ENCODE data around the gene GCSH. TPM values are rescaled to one million over a fixed set of nuclear protein-coding genes. Genes with fewer than 3 reads are reported as not detected.

The GCSH gene
- total and polyA plus RNA-seq, 2 of the 13 experiments (the other 11 are each of a cell fraction or from before 2014, with no cell fraction given): 35.9 to 103 TPM

DNA sequence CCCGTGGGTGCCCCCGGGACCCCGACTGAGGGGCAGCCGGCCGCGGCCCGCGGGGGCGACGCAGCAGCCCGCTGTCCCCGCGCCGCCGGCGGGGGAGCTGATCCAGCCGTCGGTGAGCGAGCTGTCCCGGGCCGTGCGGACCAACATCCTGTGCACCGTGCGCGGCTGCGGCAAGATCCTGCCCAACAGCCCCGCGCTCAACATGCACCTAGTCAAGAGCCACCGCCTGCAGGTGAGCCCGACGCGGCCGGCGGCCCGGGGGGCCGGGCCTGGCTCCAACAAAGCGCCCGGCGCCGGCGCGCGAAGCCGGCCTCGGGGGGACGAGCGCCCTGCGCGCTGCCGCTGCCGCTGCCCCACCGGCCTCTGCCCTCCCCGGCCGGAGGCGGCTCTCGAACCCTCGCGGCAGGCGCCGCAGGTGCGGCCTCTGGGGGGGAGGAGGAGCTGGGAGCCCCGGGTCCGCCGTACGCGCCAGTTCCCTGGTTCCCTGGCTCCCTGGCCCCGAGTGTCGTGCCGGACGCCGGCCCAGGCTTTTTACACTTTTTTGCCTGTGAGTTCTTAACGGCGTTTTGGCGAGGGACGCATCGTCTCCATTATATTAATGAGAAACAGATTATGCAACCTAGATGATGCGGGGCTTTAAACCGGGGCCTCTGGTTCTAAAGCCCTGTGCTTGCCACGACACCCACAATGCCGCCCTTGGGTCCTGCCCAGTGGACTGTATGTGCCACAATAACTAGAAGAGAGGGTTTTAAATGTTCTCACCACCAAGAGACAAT is 60.0 kb downstream of the GCSH start (continued):
- TF ChIP-seq SMYD3 (CRISPR knock-in tag; IDR thresholded peaks at IDR 0.05) (no peak), PHF21A (CRISPR knock-in tag; IDR thresholded peaks at IDR 0.05) (0 out of 2 replicates have a peak, but pooled peaks have one; percentile 14), SMAD3 (CRISPR knock-in tag; IDR thresholded peaks at IDR 0.05) (no peak), SALL1 (CRISPR knock-in tag; IDR thresholded peaks at IDR 0.05) (no peak), KLF13 (CRISPR knock-in tag; IDR thresholded peaks at IDR 0.05) (no peak), CENPX (CRISPR knock-in tag; IDR thresholded peaks at IDR 0.05) (no peak), ZNF776 (CRISPR knock-in tag; IDR thresholded peaks at IDR 0.05) (peak; percentile 52; the same call in 1 of the 2 replicates), ZC3H13 (CRISPR knock-in tag; IDR thresholded peaks at IDR 0.05) (no peak), ZNF296 (CRISPR knock-in tag; conservative IDR thresholded peaks at IDR 0.05) (no peak), ZNF761 (CRISPR knock-in tag; conservative IDR thresholded peaks at IDR 0.05) (0 out of 2 replicates have a peak, but pooled peaks have one; percentile 39), XRCC5 (optimal IDR thresholded peaks at IDR 0.05; ENCODE audit: low read length) (peak; percentile 70), REXO4 (CRISPR knock-in tag; IDR thresholded peaks at IDR 0.05; ENCODE audit: borderline replicate concordance) (no peak), SNAI1 (CRISPR knock-in tag; IDR thresholded peaks at IDR 0.05; ENCODE audit: borderline replicate concordance) (0 out of 2 replicates have a peak, but pooled peaks have one; percentile 12), ZNF670 (CRISPR knock-in tag; IDR thresholded peaks at IDR 0.05; ENCODE audit: borderline replicate concordance) (no peak), ISL2 (CRISPR knock-in tag; IDR thresholded peaks at IDR 0.05) (no peak), WIZ (CRISPR knock-in tag; IDR thresholded peaks at IDR 0.05) (no peak), ZNF180 (CRISPR knock-in tag; IDR thresholded peaks at IDR 0.05; ENCODE audit: borderline replicate concordance, low read depth) (no peak; the same call in 1 of the 2 replicates), SIX4 (CRISPR knock-in tag; IDR thresholded peaks at IDR 0.05) (no peak), ZNF101 (CRISPR knock-in tag; IDR thresholded peaks at IDR 0.05; ENCODE audit: borderline replicate concordance, low read depth) (no peak), ZNF30 (CRISPR knock-in tag; IDR thresholded peaks at IDR 0.05) (no peak), BRD4 (CRISPR knock-in tag; IDR thresholded peaks at IDR 0.05) (no peak), ZNF570 (CRISPR knock-in tag; IDR thresholded peaks at IDR 0.05; ENCODE audit: borderline replicate concordance) (no peak)
- TF ChIP-seq, protein P1, sequence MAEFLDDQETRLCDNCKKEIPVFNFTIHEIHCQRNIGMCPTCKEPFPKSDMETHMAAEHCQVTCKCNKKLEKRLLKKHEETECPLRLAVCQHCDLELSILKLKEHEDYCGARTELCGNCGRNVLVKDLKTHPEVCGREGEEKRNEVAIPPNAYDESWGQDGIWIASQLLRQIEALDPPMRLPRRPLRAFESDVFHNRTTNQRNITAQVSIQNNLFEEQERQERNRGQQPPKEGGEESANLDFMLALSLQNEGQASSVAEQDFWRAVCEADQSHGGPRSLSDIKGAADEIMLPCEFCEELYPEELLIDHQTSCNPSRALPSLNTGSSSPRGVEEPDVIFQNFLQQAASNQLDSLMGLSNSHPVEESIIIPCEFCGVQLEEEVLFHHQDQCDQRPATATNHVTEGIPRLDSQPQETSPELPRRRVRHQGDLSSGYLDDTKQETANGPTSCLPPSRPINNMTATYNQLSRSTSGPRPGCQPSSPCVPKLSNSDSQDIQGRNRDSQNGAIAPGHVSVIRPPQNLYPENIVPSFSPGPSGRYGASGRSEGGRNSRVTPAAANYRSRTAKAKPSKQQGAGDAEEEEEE (CRISPR knock-in tag; IDR thresholded peaks at IDR 0.05; ENCODE audit: borderline replicate concordance): no peak
- TF ChIP-seq, protein P2, sequence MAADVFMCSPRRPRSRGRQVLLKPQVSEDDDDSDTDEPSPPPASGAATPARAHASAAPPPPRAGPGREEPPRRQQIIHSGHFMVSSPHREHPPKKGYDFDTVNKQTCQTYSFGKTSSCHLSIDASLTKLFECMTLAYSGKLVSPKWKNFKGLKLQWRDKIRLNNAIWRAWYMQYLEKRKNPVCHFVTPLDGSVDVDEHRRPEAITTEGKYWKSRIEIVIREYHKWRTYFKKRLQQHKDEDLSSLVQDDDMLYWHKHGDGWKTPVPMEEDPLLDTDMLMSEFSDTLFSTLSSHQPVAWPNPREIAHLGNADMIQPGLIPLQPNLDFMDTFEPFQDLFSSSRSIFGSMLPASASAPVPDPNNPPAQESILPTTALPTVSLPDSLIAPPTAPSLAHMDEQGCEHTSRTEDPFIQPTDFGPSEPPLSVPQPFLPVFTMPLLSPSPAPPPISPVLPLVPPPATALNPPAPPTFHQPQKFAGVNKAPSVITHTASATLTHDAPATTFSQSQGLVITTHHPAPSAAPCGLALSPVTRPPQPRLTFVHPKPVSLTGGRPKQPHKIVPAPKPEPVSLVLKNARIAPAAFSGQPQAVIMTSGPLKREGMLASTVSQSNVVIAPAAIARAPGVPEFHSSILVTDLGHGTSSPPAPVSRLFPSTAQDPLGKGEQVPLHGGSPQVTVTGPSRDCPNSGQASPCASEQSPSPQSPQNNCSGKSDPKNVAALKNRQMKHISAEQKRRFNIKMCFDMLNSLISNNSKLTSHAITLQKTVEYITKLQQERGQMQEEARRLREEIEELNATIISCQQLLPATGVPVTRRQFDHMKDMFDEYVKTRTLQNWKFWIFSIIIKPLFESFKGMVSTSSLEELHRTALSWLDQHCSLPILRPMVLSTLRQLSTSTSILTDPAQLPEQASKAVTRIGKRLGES (CRISPR knock-in tag; IDR thresholded peaks at IDR 0.05; ENCODE audit: borderline replicate concordance): no peak
- TF ChIP-seq, protein P3, sequence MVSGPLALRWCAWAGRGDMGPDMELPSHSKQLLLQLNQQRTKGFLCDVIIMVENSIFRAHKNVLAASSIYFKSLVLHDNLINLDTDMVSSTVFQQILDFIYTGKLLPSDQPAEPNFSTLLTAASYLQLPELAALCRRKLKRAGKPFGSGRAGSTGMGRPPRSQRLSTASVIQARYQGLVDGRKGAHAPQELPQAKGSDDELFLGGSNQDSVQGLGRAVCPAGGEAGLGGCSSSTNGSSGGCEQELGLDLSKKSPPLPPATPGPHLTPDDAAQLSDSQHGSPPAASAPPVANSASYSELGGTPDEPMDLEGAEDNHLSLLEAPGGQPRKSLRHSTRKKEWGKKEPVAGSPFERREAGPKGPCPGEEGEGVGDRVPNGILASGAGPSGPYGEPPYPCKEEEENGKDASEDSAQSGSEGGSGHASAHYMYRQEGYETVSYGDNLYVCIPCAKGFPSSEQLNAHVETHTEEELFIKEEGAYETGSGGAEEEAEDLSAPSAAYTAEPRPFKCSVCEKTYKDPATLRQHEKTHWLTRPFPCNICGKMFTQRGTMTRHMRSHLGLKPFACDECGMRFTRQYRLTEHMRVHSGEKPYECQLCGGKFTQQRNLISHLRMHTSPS (CRISPR knock-in tag; IDR thresholded peaks at IDR 0.05; ENCODE audit: low read depth): no peak
